ENCODE results near the gene USP38.
"Not testable (repeated sequence)": the region's sequence is repeated elsewhere in the genome, so short reads cannot be mapped to it uniquely, and the experiment has no call there.

USP38 gene

DNA sequence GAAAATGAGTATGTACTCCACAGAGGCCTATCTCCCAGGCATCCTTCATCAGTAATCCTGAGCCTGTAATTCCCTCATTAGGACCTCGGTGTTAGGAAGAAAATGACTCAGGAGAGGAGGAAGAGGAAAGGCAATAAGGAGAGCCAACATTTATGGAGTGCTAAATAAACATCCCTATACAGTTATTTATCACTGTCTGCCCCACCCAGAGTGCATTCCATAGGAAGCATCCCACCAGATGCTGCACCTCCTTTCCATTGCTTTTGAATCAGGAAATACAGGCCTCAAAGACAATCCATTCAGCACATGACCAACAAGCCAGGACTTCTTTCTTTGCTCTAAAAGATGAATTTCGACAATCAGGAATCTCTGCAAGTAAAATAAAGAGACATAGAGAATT, 47.6 kb downstream of the USP38 start:
- TF ChIP-seq, protein P1, sequence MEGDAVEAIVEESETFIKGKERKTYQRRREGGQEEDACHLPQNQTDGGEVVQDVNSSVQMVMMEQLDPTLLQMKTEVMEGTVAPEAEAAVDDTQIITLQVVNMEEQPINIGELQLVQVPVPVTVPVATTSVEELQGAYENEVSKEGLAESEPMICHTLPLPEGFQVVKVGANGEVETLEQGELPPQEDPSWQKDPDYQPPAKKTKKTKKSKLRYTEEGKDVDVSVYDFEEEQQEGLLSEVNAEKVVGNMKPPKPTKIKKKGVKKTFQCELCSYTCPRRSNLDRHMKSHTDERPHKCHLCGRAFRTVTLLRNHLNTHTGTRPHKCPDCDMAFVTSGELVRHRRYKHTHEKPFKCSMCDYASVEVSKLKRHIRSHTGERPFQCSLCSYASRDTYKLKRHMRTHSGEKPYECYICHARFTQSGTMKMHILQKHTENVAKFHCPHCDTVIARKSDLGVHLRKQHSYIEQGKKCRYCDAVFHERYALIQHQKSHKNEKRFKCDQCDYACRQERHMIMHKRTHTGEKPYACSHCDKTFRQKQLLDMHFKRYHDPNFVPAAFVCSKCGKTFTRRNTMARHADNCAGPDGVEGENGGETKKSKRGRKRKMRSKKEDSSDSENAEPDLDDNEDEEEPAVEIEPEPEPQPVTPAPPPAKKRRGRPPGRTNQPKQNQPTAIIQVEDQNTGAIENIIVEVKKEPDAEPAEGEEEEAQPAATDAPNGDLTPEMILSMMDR (IDR thresholded peaks at IDR 0.05; ENCODE audit: low read length, missing control alignments) = no peak
- DNase-seq (ENCODE audit: low read depth) = no peak
- H3K4me3 ChIP-seq (replicated peaks; ENCODE audit: low read depth, low read length) = no peak overlapping the region

DNA sequence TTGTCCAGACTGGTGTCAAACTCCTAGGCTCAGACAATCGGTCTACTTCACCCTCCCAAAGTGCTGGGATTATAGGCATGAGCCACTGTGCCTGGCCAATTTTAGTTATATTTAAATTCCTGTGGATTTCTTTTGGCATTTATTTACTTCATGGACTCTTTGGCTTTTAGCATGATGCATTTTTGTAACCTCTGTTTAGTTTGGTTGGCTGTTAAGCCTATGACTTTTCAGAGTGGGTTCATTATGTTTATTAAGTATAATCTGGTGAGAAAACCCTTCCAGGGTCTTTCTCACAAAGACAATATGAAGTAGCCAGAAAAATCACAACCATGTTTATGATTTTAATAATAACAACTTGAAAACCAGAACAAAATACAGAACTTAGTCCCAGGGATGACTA, 49.4 kb downstream of the USP38 start:
- no peak for DNase-seq (ENCODE audit: low read depth)
- H3K4me3 ChIP-seq (replicated peaks; ENCODE audit: low read depth, low read length) = no peak overlapping the region
- TF ChIP-seq, protein P1 (IDR thresholded peaks at IDR 0.05; ENCODE audit: low read length, missing control alignments) = no peak

DNA sequence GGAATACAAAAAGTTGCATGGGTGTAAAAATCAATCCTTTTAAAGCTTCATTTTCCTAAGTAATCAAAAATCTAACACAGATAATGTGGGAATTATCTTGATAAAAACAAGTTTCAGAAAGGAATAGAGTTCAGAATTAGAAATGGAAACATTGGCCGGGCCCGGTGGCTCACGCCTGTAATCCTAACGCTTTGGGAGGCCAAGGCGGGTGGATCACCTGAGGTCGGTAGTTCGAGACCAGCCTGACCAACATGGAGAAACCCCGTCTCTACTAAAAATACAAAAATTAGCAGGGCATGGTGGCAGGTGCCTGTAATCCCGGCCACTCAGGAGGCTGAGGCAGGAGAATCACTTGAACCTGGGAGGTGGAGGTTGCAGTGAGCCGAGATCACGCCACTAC, 52.5 kb downstream of the USP38 start:
- not testable (repeated sequence) for H3K4me3 ChIP-seq (replicated peaks; ENCODE audit: low read depth, low read length); DNase-seq (ENCODE audit: low read depth)

DNA sequence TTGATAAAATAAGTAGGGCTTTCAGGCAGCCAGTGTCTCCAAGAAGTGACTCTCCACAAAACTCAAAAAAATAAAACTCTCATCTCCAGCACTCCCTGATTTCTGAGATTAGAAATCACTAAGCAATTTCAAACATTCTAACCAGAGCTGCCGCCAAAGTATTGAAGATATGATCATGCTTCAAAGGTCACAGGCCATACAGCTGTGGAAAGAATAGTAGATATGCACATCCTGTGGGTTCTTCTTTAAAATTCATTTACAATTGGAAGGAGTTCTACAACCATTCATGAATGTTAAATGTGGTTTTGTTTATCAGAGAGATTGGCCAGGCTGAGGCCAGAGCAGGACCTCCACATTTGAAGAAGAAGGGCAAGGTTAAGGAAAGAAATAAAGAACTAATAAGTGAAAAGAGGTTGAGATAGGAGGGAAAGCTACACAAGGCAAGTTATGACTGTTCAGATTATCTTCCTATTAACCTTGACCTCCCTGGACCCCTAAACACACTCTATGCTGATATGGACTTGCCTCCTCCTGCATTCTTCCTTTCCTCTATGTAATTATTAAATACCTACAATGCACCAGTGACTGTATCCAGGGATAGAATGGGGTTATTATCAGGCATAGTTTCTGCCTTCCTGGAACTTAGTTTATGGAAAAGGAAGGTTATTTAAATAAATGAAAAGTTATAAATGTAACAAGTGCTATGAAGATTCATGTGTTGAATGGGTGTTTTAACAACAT, 56.4 kb downstream of the USP38 start:
- DNase-seq (ENCODE audit: low read depth) = peak; percentile 3
- TF ChIP-seq, protein P1 (IDR thresholded peaks at IDR 0.05; ENCODE audit: low read length, missing control alignments) = no peak
- H3K4me3 ChIP-seq (replicated peaks; ENCODE audit: low read depth, low read length) = no peak overlapping the region

DNA sequence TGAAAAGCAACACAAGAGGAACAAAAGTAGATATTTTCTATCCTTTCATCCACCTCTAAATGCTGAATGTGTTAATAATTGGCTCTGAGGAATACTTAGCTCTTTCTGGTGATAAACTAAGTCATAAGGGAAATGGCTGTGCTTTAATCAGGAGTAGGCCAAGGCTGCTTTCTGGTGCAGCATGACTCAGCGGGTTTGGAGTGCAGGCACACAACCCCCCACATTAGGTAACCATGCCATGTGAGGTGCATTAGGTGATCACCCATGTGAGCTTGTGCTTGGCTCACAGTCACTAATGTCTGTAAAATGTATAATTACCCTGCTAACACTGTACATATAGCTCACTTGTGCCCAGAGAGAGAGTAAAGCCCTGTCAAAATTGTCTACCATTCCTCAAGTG, 57.2 kb downstream of the USP38 start:
- no peak overlapping the region for H3K4me3 ChIP-seq (replicated peaks; ENCODE audit: low read depth, low read length)
- DNase-seq (ENCODE audit: low read depth) = peak; percentile 23
- TF ChIP-seq, protein P1 (IDR thresholded peaks at IDR 0.05; ENCODE audit: low read length, missing control alignments) = no peak

DNA sequence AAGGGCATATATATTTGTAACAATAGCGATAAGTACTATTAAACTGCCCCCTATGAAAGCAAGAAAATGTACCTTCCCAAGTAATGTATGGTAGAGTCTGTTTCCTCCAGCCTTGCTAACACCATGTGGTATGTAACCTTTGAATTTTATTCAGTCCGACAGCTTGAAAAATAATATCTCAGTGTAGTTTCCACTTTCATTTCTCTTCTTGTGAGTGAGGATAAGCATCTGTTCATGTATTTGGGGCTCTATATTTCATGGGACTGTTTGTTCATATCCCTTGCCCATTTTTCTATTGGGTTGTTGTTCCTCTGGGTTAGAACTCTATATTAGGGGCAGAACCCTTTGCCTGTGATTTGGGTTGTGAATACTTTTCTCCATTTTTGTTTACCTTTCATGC, 58.3 kb downstream of the USP38 start:
- no peak overlapping the region for H3K4me3 ChIP-seq (replicated peaks; ENCODE audit: low read depth, low read length)
- TF ChIP-seq, protein P1 (IDR thresholded peaks at IDR 0.05; ENCODE audit: low read length, missing control alignments) = no peak
- no peak for DNase-seq (ENCODE audit: low read depth)

DNA sequence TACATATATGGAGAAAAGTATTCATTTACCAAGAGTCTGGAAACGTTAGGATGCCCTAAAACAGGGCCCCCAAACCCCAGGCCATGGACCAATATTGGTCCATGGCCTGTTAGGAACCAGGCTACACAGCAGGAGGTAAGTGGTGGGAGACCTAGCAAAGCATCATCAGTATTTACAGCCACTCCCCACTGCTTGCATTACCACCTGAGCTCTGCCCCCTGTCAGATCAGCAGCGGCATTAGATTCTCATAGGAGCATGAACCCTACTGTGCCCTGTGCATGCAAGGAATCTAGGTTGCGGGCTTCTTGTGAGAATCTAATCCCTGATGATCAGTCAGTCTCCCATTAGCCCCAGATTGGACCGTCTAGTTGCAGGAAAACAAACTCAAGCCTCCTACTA, 62.3 kb downstream of the USP38 start:
- TF ChIP-seq, protein P1 (IDR thresholded peaks at IDR 0.05; ENCODE audit: low read length, missing control alignments) = no peak
- no peak overlapping the region for H3K4me3 ChIP-seq (replicated peaks; ENCODE audit: low read depth, low read length)
- DNase-seq (ENCODE audit: low read depth) = no peak
